Trophoblast cell (in vitro differentiated cells and primary cell): Measurements from ENCODE around the gene SUSD3.

ENCODE experiments used
- DNase-seq, 2 donors: peaks; one replicate each; pipeline ENCODE4 v3.0.0-alpha.2; 2016
- H2AFZ ChIP-seq: 2 replicates; pipeline ENCODE4 v1.6.1; 2013; ENCODE audit warnings: low read length, moderate library complexity, mild to moderate bottlenecking; ENCODE audit not compliant: insufficient read depth, poor library complexity
- H2AK5ac ChIP-seq: 2 replicates; pipeline ENCODE4 v1.6.1; 2013; ENCODE audit warnings: mild to moderate bottlenecking, low read length
- H2BK120ac ChIP-seq: 2 replicates; pipeline ENCODE4 v1.6.1; 2013; ENCODE audit warnings: low read length, mild to moderate bottlenecking, moderate library complexity; ENCODE audit not compliant: insufficient read depth, poor library complexity
- H2BK12ac ChIP-seq: 2 replicates; pipeline ENCODE4 v1.6.1; 2013; ENCODE audit warnings: mild to moderate bottlenecking, low read length, moderate library complexity
- H2BK5ac ChIP-seq: 2 replicates; pipeline ENCODE4 v1.6.1; 2013; ENCODE audit warnings: low read length, low read depth, moderate library complexity, mild to moderate bottlenecking; ENCODE audit not compliant: poor library complexity
- H3K14ac ChIP-seq: 2 replicates; pipeline ENCODE4 v1.6.1; 2013; ENCODE audit warnings: mild to moderate bottlenecking, low read length
- H3K18ac ChIP-seq: 2 replicates; pipeline ENCODE4 v1.6.1; 2013; ENCODE audit warnings: mild to moderate bottlenecking, low read length
- H3K23ac ChIP-seq: 2 replicates; pipeline ENCODE4 v1.6.1; 2013; ENCODE audit warnings: low read length
- H3K27ac ChIP-seq: 2 replicates; pipeline ENCODE4 v1.5.1; 2013; ENCODE audit warnings: low read depth, mild to moderate bottlenecking, inconsistent platforms, low read length, moderate library complexity
- H3K27me3 ChIP-seq: 2 replicates; pipeline ENCODE4 v1.6.1; 2013; ENCODE audit warnings: inconsistent platforms, mild to moderate bottlenecking, low read length, moderate library complexity; ENCODE audit not compliant: insufficient read depth
- H3K36me3 ChIP-seq, 2 experiments: 1 replicate in 1 of 2; 2 replicates in 1 of 2; pipeline ENCODE4 v1.6.1; 2013; ENCODE audit warnings: low read length in 2 of 2, mild to moderate bottlenecking in 2 of 2, moderate library complexity in 1 of 2; ENCODE audit not compliant: insufficient read depth in 2 of 2, control insufficient read depth in 1 of 2
- H3K4ac ChIP-seq: 2 replicates; pipeline ENCODE4 v1.6.1; 2013; ENCODE audit warnings: low read depth, mild to moderate bottlenecking, low read length, moderate library complexity
- H3K4me1 ChIP-seq, 2 experiments: 1 replicate in 1 of 2; 2 replicates in 1 of 2; pipeline ENCODE4 v1.6.1; 2013; ENCODE audit warnings: low read length in 2 of 2, mild to moderate bottlenecking in 2 of 2, moderate library complexity in 1 of 2; ENCODE audit not compliant: insufficient read depth in 2 of 2, control insufficient read depth in 1 of 2
- H3K4me2 ChIP-seq: 2 replicates; pipeline ENCODE4 v1.6.1; 2013; ENCODE audit warnings: inconsistent platforms, mild to moderate bottlenecking, low read length, moderate library complexity
- H3K4me3 ChIP-seq: 2 replicates; pipeline ENCODE4 v1.5.1; 2013; ENCODE audit warnings: mild to moderate bottlenecking, low read depth, low read length, inconsistent platforms
- H3K79me1 ChIP-seq: one replicate; pipeline ENCODE4 v1.6.1; 2013; ENCODE audit warnings: low read length
- H3K79me2 ChIP-seq: 2 replicates; pipeline ENCODE4 v1.6.1; 2013; ENCODE audit warnings: low read length, mild to moderate bottlenecking; ENCODE audit not compliant: control insufficient read depth, insufficient read depth, poor library complexity
- H3K9ac ChIP-seq: 2 replicates; pipeline ENCODE4 v1.6.1; 2013; ENCODE audit warnings: mild to moderate bottlenecking, low read length
- H3K9me3 ChIP-seq: 2 replicates; pipeline ENCODE4 v1.6.1; 2013; ENCODE audit warnings: low read depth, mild to moderate bottlenecking, control low read depth, inconsistent platforms, low read length; ENCODE audit not compliant: insufficient read depth
- H4K12ac ChIP-seq: 2 replicates; pipeline ENCODE4 v1.6.1; 2013; ENCODE audit warnings: low read depth, mild to moderate bottlenecking, low read length, moderate library complexity
- H4K8ac ChIP-seq: 2 replicates; pipeline ENCODE4 v1.6.1; 2013; ENCODE audit warnings: low read depth, mild to moderate bottlenecking, low read length, moderate library complexity
- H4K91ac ChIP-seq: one replicate; pipeline ENCODE4 v1.6.1; 2013; ENCODE audit warnings: low read depth, mild to moderate bottlenecking, low read length, moderate library complexity
- WGBS: extraction: QIAGEN DNeasy Blood & Tissue Kit; methylation state at CpG from one replicate; pipeline ENCODE4 v1.1.7; 2013; ENCODE audit warnings: missing lambda C conversion rate; ENCODE audit not compliant: insufficient read length, insufficient coverage; ENCODE audit errors: extremely low coverage; 5-methylcytosine and 5-hydroxymethylcytosine counted together

SUSD3 gene

DNA sequence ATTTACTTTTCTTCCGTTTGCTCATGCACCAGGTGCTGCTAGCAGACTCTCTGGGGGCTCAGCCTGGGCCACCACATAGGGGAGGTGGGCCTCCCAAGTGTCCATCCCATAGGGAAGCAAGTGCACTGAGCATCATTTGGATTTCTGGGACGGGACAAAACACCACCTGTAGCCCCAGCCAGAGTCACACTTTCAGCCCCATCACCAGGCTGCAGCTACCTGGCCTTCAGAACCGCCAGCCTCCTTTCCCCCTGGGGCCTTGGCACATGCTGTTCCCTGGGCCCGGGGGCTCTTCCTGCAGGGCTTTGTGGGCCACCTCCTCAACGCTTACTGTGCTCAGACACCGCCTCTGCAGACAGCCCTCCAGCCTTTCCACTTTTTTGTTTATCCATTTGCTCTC is 19.6 kb upstream of the SUSD3 start:
- Histone ChIP-seq H2BK120ac (no peak overlapping the region), H3K23ac (no peak overlapping the region), H2BK5ac (no peak overlapping the region), H3K79me2 (no peaks in the 10 kb centered on the region), H4K91ac (no peak overlapping the region), H3K18ac (no peak overlapping the region), H3K36me3 (no peaks in the 10 kb centered on the region), H3K27ac (no peak overlapping the region), H3K79me1 (no peaks in the 10 kb centered on the region), H3K4me1 (no peaks in the 10 kb centered on the region), H4K8ac (no peak overlapping the region), H2BK12ac (no peak overlapping the region), H2AK5ac (no peak overlapping the region), H3K4me3 (no peak overlapping the region), H3K9ac (no peak overlapping the region), H4K12ac (no peak overlapping the region), H3K4ac (no peak overlapping the region), H3K9me3 (no peaks in the 10 kb centered on the region), H2AFZ (no peak overlapping the region), H3K14ac (no peak overlapping the region), H3K27me3 (no peaks in the 10 kb centered on the region), H3K4me2 (no peak overlapping the region)
- WGBS = no CpG with 5 or more reads among the region's 6 CpGs
- DNase-seq = no peak

GRCh38 chr9:93039456-93039855 is 19.0 kb upstream of the SUSD3 start:
- H2BK5ac ChIP-seq = no peak overlapping the region
- H4K8ac ChIP-seq = no peak overlapping the region
- DNase-seq = no peak
- no peak overlapping the region for H2AK5ac ChIP-seq
- H4K12ac ChIP-seq = no peak overlapping the region
- no peak overlapping the region for H4K91ac ChIP-seq
- no peak overlapping the region for H3K27ac ChIP-seq
- H3K27me3 ChIP-seq = no peaks in the 10 kb centered on the region
- H3K9ac ChIP-seq = no peak overlapping the region
- no peak overlapping the region for H3K14ac ChIP-seq
- no peak overlapping the region for H3K4ac ChIP-seq
- no peak overlapping the region for H2AFZ ChIP-seq
- no peak overlapping the region for H3K4me2 ChIP-seq
- no peaks in the 10 kb centered on the region for H3K9me3 ChIP-seq
- H2BK120ac ChIP-seq = no peak overlapping the region
- H3K4me3 ChIP-seq = no peak overlapping the region
- no peaks in the 10 kb centered on the region for H3K36me3 ChIP-seq
- H3K79me2 ChIP-seq = no peaks in the 10 kb centered on the region
- H3K23ac ChIP-seq = no peak overlapping the region
- H3K4me1 ChIP-seq = no peaks in the 10 kb centered on the region
- no peaks in the 10 kb centered on the region for H3K79me1 ChIP-seq
- no CpG with 5 or more reads among the region's 6 CpGs for WGBS
- no peak overlapping the region for H2BK12ac ChIP-seq
- H3K18ac ChIP-seq = no peak overlapping the region

DNA sequence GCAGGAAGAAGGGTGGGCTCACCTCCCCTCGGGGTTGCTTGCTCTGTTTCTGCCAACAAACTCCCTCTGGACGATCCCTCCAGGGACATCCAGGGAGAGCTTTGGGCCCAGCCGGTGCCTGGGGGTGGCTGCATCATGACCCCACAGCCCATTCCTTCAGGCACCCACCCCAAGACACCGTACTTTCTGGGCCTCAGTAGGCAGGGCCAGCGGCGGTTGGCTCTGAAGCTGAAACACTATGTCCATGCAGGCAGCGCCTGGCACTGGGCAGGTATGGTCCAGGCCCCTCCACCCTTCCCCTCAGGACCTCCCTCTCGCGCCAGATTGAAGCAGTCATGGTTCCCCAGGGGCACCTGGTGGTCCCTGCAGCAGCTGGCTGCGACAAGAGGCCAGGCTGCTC is 18.5 kb upstream of the SUSD3 start:
- no peak overlapping the region for H2BK120ac ChIP-seq
- no peak overlapping the region for H2AFZ ChIP-seq
- no peaks in the 10 kb centered on the region for H3K36me3 ChIP-seq
- H3K18ac ChIP-seq = no peak overlapping the region
- no peak for DNase-seq
- H3K4me2 ChIP-seq = no peak overlapping the region
- H3K4ac ChIP-seq = no peak overlapping the region
- no peak overlapping the region for H3K23ac ChIP-seq
- H3K4me3 ChIP-seq = no peak overlapping the region
- no peaks in the 10 kb centered on the region for H3K27me3 ChIP-seq
- no peak overlapping the region for H2BK5ac ChIP-seq
- no peak overlapping the region for H2AK5ac ChIP-seq
- H4K91ac ChIP-seq = no peak overlapping the region
- no peak overlapping the region for H3K14ac ChIP-seq
- H3K4me1 ChIP-seq = no peaks in the 10 kb centered on the region
- H2BK12ac ChIP-seq = no peak overlapping the region
- no peak overlapping the region for H3K27ac ChIP-seq
- H4K12ac ChIP-seq = no peak overlapping the region
- no peaks in the 10 kb centered on the region for H3K79me2 ChIP-seq
- no peak overlapping the region for H4K8ac ChIP-seq
- WGBS = no CpG with 5 or more reads among the region's 10 CpGs
- no peaks in the 10 kb centered on the region for H3K9me3 ChIP-seq
- H3K9ac ChIP-seq = no peak overlapping the region
- H3K79me1 ChIP-seq = no peaks in the 10 kb centered on the region

DNA sequence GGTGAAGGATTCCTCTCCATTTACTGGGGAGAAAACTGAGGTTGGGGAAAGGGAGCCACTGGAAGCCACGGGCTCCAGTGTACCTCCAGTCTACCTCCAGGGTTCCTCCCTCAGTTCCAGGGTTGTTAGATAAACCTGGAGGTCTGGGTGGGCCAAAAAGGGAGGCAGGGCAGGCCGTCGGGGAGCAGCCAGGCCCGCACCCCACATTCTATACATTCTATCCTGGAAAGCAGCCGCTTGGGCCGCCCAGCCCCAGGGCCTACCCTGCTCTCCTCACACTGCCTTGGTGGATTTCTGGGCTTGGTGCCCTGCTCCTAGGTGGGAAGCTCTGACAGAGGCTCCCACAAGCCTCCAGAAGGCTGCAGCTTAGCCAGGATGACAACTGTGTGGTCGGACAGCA is 18.1 kb upstream of the SUSD3 start:
- Histone ChIP-seq H4K8ac (no peak overlapping the region), H2BK12ac (no peak overlapping the region), H4K12ac (no peak overlapping the region), H3K23ac (no peak overlapping the region), H3K79me1 (no peaks in the 10 kb centered on the region), H3K4ac (no peak overlapping the region), H3K9ac (no peak overlapping the region), H3K4me2 (no peak overlapping the region), H3K36me3 (no peaks in the 10 kb centered on the region), H3K27me3 (no peaks in the 10 kb centered on the region), H3K4me3 (no peak overlapping the region), H4K91ac (no peak overlapping the region), H3K27ac (no peak overlapping the region), H3K9me3 (no peaks in the 10 kb centered on the region), H2BK120ac (no peak overlapping the region), H2AFZ (no peak overlapping the region), H3K18ac (no peak overlapping the region), H2AK5ac (no peak overlapping the region), H3K4me1 (no peaks in the 10 kb centered on the region), H2BK5ac (no peak overlapping the region), H3K14ac (no peak overlapping the region), H3K79me2 (no peaks in the 10 kb centered on the region)
- WGBS = no CpG with 5 or more reads among the region's 7 CpGs
- DNase-seq = no peak
